Left lung (tissue), 10 donors: ENCODE results near the gene GPC5. TPM values are rescaled to one million over a fixed set of nuclear protein-coding genes. Genes with fewer than 3 reads are reported as not detected.
A peak's percentile ranks its signal among the peaks of the same experiment; 100 is the strongest.

Experiments used
- ATAC-seq: fragments of 200-7000 bp; cut with Tn5 transposase; one replicate; pipeline ENCODE4 v1.9.1; 2020; ENCODE audit warnings: moderate library complexity
- DNase-seq, 4 donors: peaks; one replicate each; pipeline ENCODE4 v3.0.0-alpha.2; 2013 to 2020
- H3K27ac ChIP-seq, 2 donors: fragments of 200-600 bp; sonication (generic) in 1 of 2; one replicate each; pipeline versions ENCODE4 v1.5.0 to v1.8.0; 2020 to 2021
- H3K27me3 ChIP-seq, 2 donors: fragments of 200-600 bp; sonication (generic) in 1 of 2; one replicate each; pipeline versions ENCODE4 v1.5.0 to v1.8.0; 2020 to 2021
- H3K36me3 ChIP-seq, 2 donors: fragments of 200-600 bp; sonication (generic) in 1 of 2; one replicate each; pipeline versions ENCODE4 v1.5.0 to v1.8.0; 2020 to 2021
- H3K4me1 ChIP-seq, 2 donors: fragments of 200-600 bp; one replicate each; pipeline ENCODE4 v1.8.0; 2021
- H3K4me3 ChIP-seq, 2 donors: fragments of 200-600 bp; sonication (generic) in 1 of 2; one replicate each; pipeline versions ENCODE4 v1.5.0 to v1.8.0; 2020 to 2021; ENCODE audit warnings: mild to moderate bottlenecking in 1 of 2
- H3K9me3 ChIP-seq, 2 donors: fragments of 200-600 bp; sonication (generic) in 1 of 2; one replicate each; pipeline versions ENCODE4 v1.5.0 to v1.8.0; 2020 to 2021
- CTCF ChIP-seq, 2 donors: fragments of 200-600 bp; sonication (generic) in 1 of 2; IDR thresholded peaks; one replicate each; pipeline versions ENCODE4 v1.5.0 to v1.8.0; 2021; ENCODE audit warnings: antibody characterized with exemption in 2 of 2
- intact Hi-C, 2 donors: fragments of 100-400 bp; cut with DNase I; formaldehyde crosslinking; loops; one replicate each; pipeline versions ENCODE4 v1.11.2 to v1.14.2; 2022
- polyA plus RNA-seq, 6 donors: library from polyadenylated mRNA; unstranded; fragments of 120-200 nt; gene quantifications; one replicate each; pipeline ENCODE4 v1.2.1, GENCODE V29; 2013; ENCODE audit not compliant: insufficient read length in 6 of 6
- total RNA-seq, 2 donors: library from RNA; stranded (reverse); fragmentation: NEBNext Ultra II Directional; extraction: Animal tissue kit (Norgen Biotek cat#: 25700); gene quantifications; one replicate each; pipeline ENCODE4 v1.2.1, GENCODE V29; 2021
- donor health status: DM: no; HTN: yes; CAD: no.
- donor health status: DM: no; HTN: no; CAD: no.

GPC5 gene
- total and polyA plus RNA-seq, 8 donors, result 9.2 to 19.5 (median 11.5) TPM

DNA sequence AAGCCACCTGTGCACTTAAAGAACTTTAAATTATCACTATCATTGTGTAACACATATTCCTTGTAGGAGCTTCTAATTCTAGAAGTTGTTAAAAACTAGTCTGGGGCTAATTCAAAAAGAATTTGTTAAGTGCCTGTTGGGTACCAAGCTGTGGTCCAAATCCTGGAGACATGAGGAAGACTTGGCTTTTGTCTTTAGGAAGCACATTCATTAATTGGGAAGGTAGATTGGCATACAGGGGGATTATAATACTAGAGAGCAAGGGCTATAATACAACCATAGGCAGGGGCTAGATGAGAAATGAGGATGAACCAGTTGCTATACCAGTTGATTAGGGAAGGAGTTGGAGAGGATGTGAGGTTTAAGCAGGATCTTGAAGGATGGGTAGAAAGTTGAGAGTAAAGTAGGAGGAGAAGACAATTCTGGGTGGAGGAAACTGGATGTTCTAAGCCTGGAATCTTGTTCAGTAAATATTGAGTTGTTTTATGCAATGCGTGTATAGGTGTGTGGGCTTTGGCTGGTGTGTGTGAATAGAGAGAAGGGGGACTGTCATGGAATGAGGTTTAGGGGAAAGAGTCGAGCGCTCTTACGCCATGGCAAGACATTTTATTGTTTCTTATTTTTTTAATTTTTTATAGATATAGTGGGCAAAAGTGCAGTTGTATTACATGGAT is 350.1 kb downstream of the GPC5 start:
- DNase-seq, result no peak
- no peaks in the 10 kb centered on the region for H3K36me3 ChIP-seq
- no peak for TF ChIP-seq CTCF (IDR thresholded peaks at IDR 0.05)
- H3K4me3 ChIP-seq, result no peak overlapping the region
- no peak overlapping the region for H3K27ac ChIP-seq
- ATAC-seq, result no peak
- H3K27me3 ChIP-seq, result no peaks in the 10 kb centered on the region
- H3K4me1 ChIP-seq, result no peaks in the 10 kb centered on the region
- intact Hi-C loops, result no loop called here
- H3K9me3 ChIP-seq, result no peaks in the 10 kb centered on the region

DNA sequence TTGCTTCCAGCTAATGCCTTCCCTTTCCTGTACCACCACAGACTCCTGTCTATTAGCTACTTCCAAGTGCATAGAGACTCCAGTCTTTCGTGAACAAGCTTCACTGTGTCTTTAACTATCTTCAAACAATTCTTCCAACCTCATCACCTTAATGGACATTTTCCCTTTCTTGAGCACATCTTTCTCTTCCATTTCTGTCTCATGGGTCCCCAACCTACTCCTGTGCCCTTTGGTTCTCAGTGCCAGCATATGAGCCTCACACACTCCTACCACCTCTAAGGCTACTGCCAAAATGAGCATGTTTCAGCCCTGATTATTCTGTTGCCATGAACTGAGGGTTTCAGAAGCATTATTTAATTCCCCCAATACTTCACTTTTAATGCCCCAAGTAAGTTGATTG is 360.3 kb downstream of the GPC5 start:
- ATAC-seq (no peak), DNase-seq (no peak)
- intact Hi-C loops, result no loop called here
- Histone ChIP-seq H3K9me3 (no peaks in the 10 kb centered on the region), H3K27ac (no peak overlapping the region), H3K27me3 (no peaks in the 10 kb centered on the region), H3K36me3 (no peaks in the 10 kb centered on the region), H3K4me3 (no peak overlapping the region), H3K4me1 (no peaks in the 10 kb centered on the region)
- no peak for TF ChIP-seq CTCF (IDR thresholded peaks at IDR 0.05)

- DNase-seq, result no peak
- H3K27ac ChIP-seq, result no peak overlapping the region
- intact Hi-C loops, result no loop called here
- H3K4me1 ChIP-seq, result no peaks in the 10 kb centered on the region
- no peak for TF ChIP-seq CTCF (IDR thresholded peaks at IDR 0.05)
- H3K9me3 ChIP-seq, result no peaks in the 10 kb centered on the region
- no peak overlapping the region for H3K4me3 ChIP-seq
- no peak for ATAC-seq
- H3K27me3 ChIP-seq, result no peaks in the 10 kb centered on the region
- H3K36me3 ChIP-seq, result no peaks in the 10 kb centered on the region
These were observed 364.5 kb downstream of the GPC5 start for GRCh38 chr13:91762957-91763356.

DNA sequence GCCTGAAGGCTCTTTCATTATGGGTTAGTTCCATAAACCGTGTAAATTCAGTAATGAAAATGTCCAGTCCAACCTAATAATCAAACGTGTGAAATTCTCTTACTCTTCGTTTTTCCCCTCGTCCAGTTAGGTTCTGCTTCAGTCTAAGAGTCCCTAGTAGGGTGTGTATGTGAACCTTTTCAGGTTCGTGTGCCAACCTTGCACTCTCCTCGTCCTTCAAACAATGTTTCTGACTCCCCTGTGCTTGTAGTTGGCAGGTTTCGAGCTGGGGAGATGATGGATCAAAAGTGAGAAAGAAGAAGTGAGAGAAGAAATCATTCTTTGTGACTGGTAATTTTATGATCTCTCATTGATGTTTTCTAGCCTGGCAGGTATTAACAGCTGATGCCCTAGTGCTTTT is 366.1 kb downstream of the GPC5 start:
- Histone ChIP-seq H3K27me3 (no peaks in the 10 kb centered on the region), H3K36me3 (no peaks in the 10 kb centered on the region), H3K27ac (no peak overlapping the region), H3K4me1 (no peaks in the 10 kb centered on the region), H3K4me3 (no peak overlapping the region), H3K9me3 (no peaks in the 10 kb centered on the region)
- ATAC-seq (no peak), DNase-seq (no peak)
- TF ChIP-seq CTCF (IDR thresholded peaks at IDR 0.05), result no peak
- intact Hi-C loops, result no loop called here

DNA sequence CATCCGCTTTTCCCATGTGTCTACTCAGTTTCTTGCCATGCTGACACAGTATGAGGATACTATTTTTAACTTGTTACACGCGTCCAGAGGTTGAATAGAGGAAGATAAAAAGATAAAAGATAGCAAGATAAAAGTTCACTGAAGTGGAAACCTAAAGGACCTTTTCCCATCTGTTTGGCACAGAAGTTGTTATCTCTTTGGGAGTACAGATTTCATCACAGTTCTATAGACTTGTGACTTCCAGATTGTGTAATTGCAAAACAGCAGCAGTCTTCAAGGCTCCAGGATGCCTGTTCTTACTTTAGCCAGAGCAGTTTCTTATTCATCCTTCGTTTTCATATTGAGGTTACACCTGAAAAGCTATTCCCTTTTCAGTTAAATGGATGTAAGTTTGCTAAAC is 369.2 kb downstream of the GPC5 start:
- TF ChIP-seq CTCF (IDR thresholded peaks at IDR 0.05), result no peak
- Histone ChIP-seq H3K36me3 (no peaks in the 10 kb centered on the region), H3K9me3 (no peaks in the 10 kb centered on the region), H3K27ac (no peak overlapping the region), H3K27me3 (no peaks in the 10 kb centered on the region), H3K4me1 (no peaks in the 10 kb centered on the region), H3K4me3 (no peak overlapping the region)
- DNase-seq (peak in 1 of 4 donors; percentile 2), ATAC-seq (no peak)
- intact Hi-C loops, result no loop called here
